H1 (cell line): ENCODE data around the gene HDLBP. TPM values are rescaled to one million over a fixed set of nuclear protein-coding genes. Genes with fewer than 3 reads are reported as not detected.

Source experiments
- BACH1 ChIP-seq: IDR thresholded peaks from 2 replicates; pipeline ENCODE4 v1.6.1; 2012; ENCODE audit warnings: low read length, improper control_type of control experiment
- CTCF ChIP-seq, 3 experiments: IDR thresholded peaks; 1 replicate in 2 of 3; 2 replicates in 1 of 3; pipeline versions ENCODE4 v1.5.1 to v1.6.1; 2011; ENCODE audit warnings: low read length in 3 of 3, mild to moderate bottlenecking in 3 of 3, inconsistent platforms in 2 of 3, low read depth in 1 of 3, moderate library complexity in 1 of 3; ENCODE audit not compliant: insufficient read depth in 1 of 3; ENCODE audit errors: control extremely low read depth in 1 of 3
- EGR1 ChIP-seq: IDR thresholded peaks from 2 replicates; pipeline ENCODE4 v1.6.1; 2011; ENCODE audit warnings: low read depth, low read length, borderline replicate concordance
- EP300 ChIP-seq, 2 experiments: IDR thresholded peaks; 1 replicate in 1 of 2; 2 replicates in 1 of 2; pipeline ENCODE4 v1.6.1; 2011 to 2012; ENCODE audit warnings: low read depth in 2 of 2, low read length in 2 of 2, mild to moderate bottlenecking in 2 of 2, borderline replicate concordance in 1 of 2, inconsistent platforms in 1 of 2, moderate library complexity in 1 of 2
- GABPA ChIP-seq: IDR thresholded peaks from 2 replicates; pipeline ENCODE4 v1.6.1; 2011; ENCODE audit warnings: mild to moderate bottlenecking, low read length, moderate library complexity, borderline replicate concordance; ENCODE audit not compliant: insufficient read depth
- KDM4A ChIP-seq: IDR thresholded peaks from one replicate; pipeline ENCODE4 v1.7.1; 2012; ENCODE audit warnings: low read depth, mild to moderate bottlenecking, moderate library complexity, low read length, inconsistent platforms; ENCODE audit not compliant: severe bottlenecking
- KDM5A ChIP-seq: fragments of 200-600 bp; IDR thresholded peaks from 2 replicates; pipeline ENCODE4 v1.7.1; 2012; ENCODE audit warnings: mild to moderate bottlenecking, low read length, inconsistent platforms, mixed read lengths
- PHF8 ChIP-seq: fragments of 200-600 bp; sonication (generic); conservative IDR thresholded peaks from 2 replicates; pipeline ENCODE4 v1.7.1; 2012; ENCODE audit warnings: low read depth, mild to moderate bottlenecking, inconsistent platforms, low read length, moderate library complexity
- POLR2AphosphoS5 ChIP-seq: IDR thresholded peaks from 2 replicates; pipeline ENCODE4 v1.6.1; 2011; ENCODE audit warnings: low read depth, low read length
- SIN3A ChIP-seq, 2 experiments: IDR thresholded peaks in 1 of 2; conservative IDR thresholded peaks in 1 of 2; 2 replicates each; pipeline ENCODE4 v1.6.1; 2011 to 2012; ENCODE audit warnings: low read length in 2 of 2, improper control_type of control experiment in 1 of 2, low read depth in 1 of 2, mild to moderate bottlenecking in 1 of 2
- SP1 ChIP-seq: IDR thresholded peaks from 2 replicates; pipeline ENCODE4 v1.6.1; 2011; ENCODE audit warnings: low read depth, low read length
- SP4 ChIP-seq: IDR thresholded peaks from 2 replicates; pipeline ENCODE4 v1.6.1; 2012; ENCODE audit warnings: low read length, inconsistent platforms
- SRF ChIP-seq: IDR thresholded peaks from 2 replicates; pipeline ENCODE4 v1.6.1; 2011; ENCODE audit warnings: mild to moderate bottlenecking, low read depth, low read length, moderate library complexity
- SUZ12 ChIP-seq: fragments of 200-600 bp; sonication (generic); IDR thresholded peaks from 2 replicates; pipeline ENCODE4 v1.6.1; 2012; ENCODE audit warnings: mild to moderate bottlenecking, inconsistent platforms, low read length, moderate library complexity, mixed read lengths
- TAF1 ChIP-seq: IDR thresholded peaks from 2 replicates; pipeline ENCODE4 v1.6.1; 2011; ENCODE audit warnings: mild to moderate bottlenecking, low read depth, low read length
- TAF7 ChIP-seq: optimal IDR thresholded peaks from 2 replicates; pipeline ENCODE3; 2011; ENCODE audit warnings: low read depth, mild to moderate bottlenecking, inconsistent platforms, low read length, moderate library complexity, borderline replicate concordance
- polyA plus RNA-seq, 7 experiments: library from polyadenylated mRNA; depleted of rRNA in 3 of 7; stranded (reverse) in 5 of 7; unstranded in 2 of 7; fragments of >200 nt in 5 of 7; fragments of 200-250 nt in 2 of 7; gene quantifications; 1 replicate in 5 of 7; 2 replicates in 1 of 7; 4 replicates in 1 of 7; pipeline versions ENCODE4 v1.2.1 to v1.2.3, GENCODE V29; 2011 to 2013; ENCODE audit warnings: missing spikeins in 2 of 7, mixed read lengths in 2 of 7
- total RNA-seq: library from RNA; stranded (reverse); fragmentation: NEBNext Ultra II Directional; extraction: Animal tissue kit (Norgen Biotek cat#: 25700); gene quantifications from 2 replicates; pipeline ENCODE4 v1.2.1, GENCODE V29; 2021

The HDLBP gene
- total and polyA plus RNA-seq, 2 of the 8 experiments (the other 6 are each of a cell fraction or from before 2014, with no cell fraction given), result 185 to 360 TPM

DNA sequence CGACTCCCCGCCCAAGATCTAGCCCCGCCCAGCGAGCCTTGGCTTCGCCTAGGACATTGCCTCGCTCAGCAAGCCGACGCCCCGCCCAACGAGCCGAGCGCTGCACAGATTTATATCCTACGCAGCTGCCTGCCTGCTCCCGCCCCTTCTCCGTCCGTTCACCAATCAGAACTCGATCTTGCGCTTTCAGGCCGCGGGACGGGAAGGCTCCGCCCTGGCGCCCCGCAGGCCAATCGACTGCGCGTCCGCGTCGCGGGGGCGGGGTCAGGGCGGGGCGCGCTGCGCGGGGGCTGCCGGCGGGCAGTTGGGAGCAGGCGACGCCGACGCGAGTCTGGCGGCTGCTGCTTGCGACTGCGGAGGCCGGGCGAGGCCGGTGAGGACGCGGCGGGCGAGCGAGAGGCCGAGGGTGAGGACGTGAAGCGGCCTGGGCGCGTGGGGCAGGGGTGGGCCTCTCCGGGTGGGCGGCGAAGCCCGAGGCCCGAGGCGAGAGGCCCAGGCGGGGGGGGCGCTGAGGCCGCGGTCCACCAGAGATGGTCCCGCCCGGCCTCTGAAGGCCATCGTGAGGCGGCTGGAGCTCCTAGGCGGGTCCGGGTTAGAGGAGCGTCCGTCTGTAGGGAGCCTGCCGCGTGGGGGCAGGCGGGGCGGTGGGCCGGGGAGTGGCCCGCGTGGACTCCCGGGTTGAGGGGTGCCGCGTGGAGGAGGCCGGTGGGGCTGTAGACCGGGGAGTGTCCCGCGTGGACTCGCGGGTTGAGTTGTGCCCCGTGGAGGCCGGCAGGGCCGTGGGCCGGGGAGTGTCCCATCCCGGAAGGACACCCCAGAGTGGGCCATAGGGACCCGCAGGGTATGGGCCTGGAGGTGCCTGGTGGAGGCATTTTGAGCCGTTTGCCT, 40.8 kb upstream of the HDLBP start, which contains the start of gene FARP2 (continued):
- TF ChIP-seq TAF7, result peak; percentile 96
- peak in 1 of 3 experiments; percentile 3; a peak in 1 of 4 replicates for TF ChIP-seq CTCF (IDR thresholded peaks at IDR 0.05; ENCODE audit: control extremely low read depth in 1 of 3, insufficient read depth in 1 of 3, low read depth in 1 of 3, low read length in 3 of 3)
- no peak for TF ChIP-seq SP4
- TF ChIP-seq SUZ12, result no peak
- peak; percentile 60 for TF ChIP-seq KDM4A
- no peak for TF ChIP-seq EP300 (IDR thresholded peaks at IDR 0.05; ENCODE audit: borderline replicate concordance in 1 of 2, low read depth in 2 of 2, low read length in 2 of 2)
- TF ChIP-seq SIN3A (conservative IDR thresholded peaks at IDR 0.05 in 1 of 2, IDR thresholded peaks at IDR 0.05 in 1 of 2; ENCODE audit: low read depth in 1 of 2, low read length in 2 of 2), result peak; percentile 11 to 45; a peak in 1 of 4 replicates
- peak; percentile 57; the same call in 1 of the 2 replicates for TF ChIP-seq SP1
- peak; percentile 98 for TF ChIP-seq TAF1
- TF ChIP-seq BACH1, result peak; percentile 33; the same call in 1 of the 2 replicates
- TF ChIP-seq GABPA, result no peak
- TF ChIP-seq EGR1, result peak; percentile 75
- no peak for TF ChIP-seq KDM5A
- TF ChIP-seq SRF, result no peak
- peak; percentile 93 for TF ChIP-seq POLR2AphosphoS5
- TF ChIP-seq PHF8, result peak; percentile 86
